HG03066 (cell line): ENCODE results near the gene MSI2.

ENCODE experiments used
- ATAC-seq: cut with Tn5 transposase; IDR thresholded peaks from one replicate; pipeline ENCODE4 v1.9.1; 2021; ENCODE audit warnings: low read depth; ENCODE audit not compliant: unreplicated experiment

The MSI2 gene

GRCh38 chr17:57245786-57246185 lies 10.5 kb upstream of the MSI2 start:
- no peak for ATAC-seq

- ATAC-seq = no peak
These were observed 10.1 kb upstream of the MSI2 start for GRCh38 chr17:57246257-57246656.

GRCh38 chr17:57247261-57247660 lies 9.1 kb upstream of the MSI2 start:
- ATAC-seq = no peak

GRCh38 chr17:57247913-57248312 lies 8.4 kb upstream of the MSI2 start:
- no peak for ATAC-seq

- no peak for ATAC-seq
These were observed 6.8 kb upstream of the MSI2 start for GRCh38 chr17:57249520-57249919.

GRCh38 chr17:57251211-57251787 lies 5.0 kb upstream of the MSI2 start:
- ATAC-seq = no peak

GRCh38 chr17:57253362-57254065 lies 2.8 kb upstream of the MSI2 start:
- ATAC-seq = no peak

- no peak for ATAC-seq
These were observed 1.0 kb upstream of the MSI2 start for GRCh38 chr17:57255182-57255775.

- ATAC-seq = peak; percentile 22
These were observed 387 bp downstream of the MSI2 start for GRCh38 chr17:57256708-57257112.

- no peak for ATAC-seq
These were observed 1.0 kb downstream of the MSI2 start for GRCh38 chr17:57257195-57257894.

GRCh38 chr17:57257895-57258851 lies 1.9 kb downstream of the MSI2 start:
- no peak for ATAC-seq

- ATAC-seq = no peak
These were observed 3.0 kb downstream of the MSI2 start for GRCh38 chr17:57259306-57259705.

GRCh38 chr17:57259817-57260216 lies 3.5 kb downstream of the MSI2 start:
- no peak for ATAC-seq

GRCh38 chr17:57260325-57261083 lies 4.2 kb downstream of the MSI2 start:
- ATAC-seq = no peak

- ATAC-seq = no peak
These were observed 4.8 kb downstream of the MSI2 start for GRCh38 chr17:57261084-57261461.

- ATAC-seq = no peak
These were observed 6.2 kb downstream of the MSI2 start for GRCh38 chr17:57262557-57262956.

GRCh38 chr17:57264250-57264649 lies 7.9 kb downstream of the MSI2 start:
- ATAC-seq = no peak

- ATAC-seq = no peak
These were observed 8.5 kb downstream of the MSI2 start for GRCh38 chr17:57264776-57265175.

- no peak for ATAC-seq
These were observed 10.6 kb downstream of the MSI2 start for GRCh38 chr17:57266902-57267311.

- ATAC-seq = no peak
These were observed 11.9 kb downstream of the MSI2 start for GRCh38 chr17:57268181-57268580.
